ENCODE data around the gene SPAG17.

Gene SPAG17

DNA sequence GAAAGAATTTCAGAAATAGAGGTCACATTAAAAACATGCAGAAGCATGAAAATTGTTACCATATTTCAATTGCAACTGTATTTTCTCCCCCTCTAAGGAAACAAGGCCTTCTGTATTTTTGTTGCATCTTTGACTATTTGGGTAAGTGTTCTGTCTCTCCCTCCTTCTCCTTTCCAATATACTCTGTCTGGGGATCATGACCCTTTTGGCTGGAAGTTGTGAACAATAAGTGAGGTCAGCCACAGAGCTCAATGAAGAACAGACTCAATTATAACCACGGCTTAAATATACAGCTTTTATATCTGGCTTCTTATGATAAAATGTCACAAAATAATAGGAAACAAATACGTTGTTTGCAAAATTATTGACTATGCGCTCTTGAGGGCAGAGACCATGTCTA lies 47.1 kb downstream of the SPAG17 start:
- no peak for TF ChIP-seq RAD21 (IDR thresholded peaks at IDR 0.05; ENCODE audit: low read depth)
- no peak for TF ChIP-seq CEBPB (IDR thresholded peaks at IDR 0.05)
- no peak for TF ChIP-seq MAX (IDR thresholded peaks at IDR 0.05)
- TF ChIP-seq, protein P1, sequence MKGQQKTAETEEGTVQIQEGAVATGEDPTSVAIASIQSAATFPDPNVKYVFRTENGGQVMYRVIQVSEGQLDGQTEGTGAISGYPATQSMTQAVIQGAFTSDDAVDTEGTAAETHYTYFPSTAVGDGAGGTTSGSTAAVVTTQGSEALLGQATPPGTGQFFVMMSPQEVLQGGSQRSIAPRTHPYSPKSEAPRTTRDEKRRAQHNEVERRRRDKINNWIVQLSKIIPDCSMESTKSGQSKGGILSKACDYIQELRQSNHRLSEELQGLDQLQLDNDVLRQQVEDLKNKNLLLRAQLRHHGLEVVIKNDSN (IDR thresholded peaks at IDR 0.05) = no peak
- no peak for TF ChIP-seq TAF1 (IDR thresholded peaks at IDR 0.05; ENCODE audit: low read depth)
- TF ChIP-seq FOXM1 (IDR thresholded peaks at IDR 0.05; ENCODE audit: borderline replicate concordance, low read depth) = no peak
- no peak for TF ChIP-seq YY1 (IDR thresholded peaks at IDR 0.05; ENCODE audit: low read depth)
- TF ChIP-seq EP300 (IDR thresholded peaks at IDR 0.05; ENCODE audit: borderline replicate concordance) = no peak
- TF ChIP-seq TCF12 (IDR thresholded peaks at IDR 0.05; ENCODE audit: low read depth) = no peak
- no peak for TF ChIP-seq EGR1 (IDR thresholded peaks at IDR 0.05)
- no peak for TF ChIP-seq ZBTB7A (IDR thresholded peaks at IDR 0.05; ENCODE audit: low read depth)
- no peak for TF ChIP-seq CREB1 (IDR thresholded peaks at IDR 0.05; ENCODE audit: low read depth)
- no peak for TF ChIP-seq TEAD4 (IDR thresholded peaks at IDR 0.05)
- no peak for TF ChIP-seq NFIC (IDR thresholded peaks at IDR 0.05)
- TF ChIP-seq REST (IDR thresholded peaks at IDR 0.05; ENCODE audit: low read depth) = no peak

DNA sequence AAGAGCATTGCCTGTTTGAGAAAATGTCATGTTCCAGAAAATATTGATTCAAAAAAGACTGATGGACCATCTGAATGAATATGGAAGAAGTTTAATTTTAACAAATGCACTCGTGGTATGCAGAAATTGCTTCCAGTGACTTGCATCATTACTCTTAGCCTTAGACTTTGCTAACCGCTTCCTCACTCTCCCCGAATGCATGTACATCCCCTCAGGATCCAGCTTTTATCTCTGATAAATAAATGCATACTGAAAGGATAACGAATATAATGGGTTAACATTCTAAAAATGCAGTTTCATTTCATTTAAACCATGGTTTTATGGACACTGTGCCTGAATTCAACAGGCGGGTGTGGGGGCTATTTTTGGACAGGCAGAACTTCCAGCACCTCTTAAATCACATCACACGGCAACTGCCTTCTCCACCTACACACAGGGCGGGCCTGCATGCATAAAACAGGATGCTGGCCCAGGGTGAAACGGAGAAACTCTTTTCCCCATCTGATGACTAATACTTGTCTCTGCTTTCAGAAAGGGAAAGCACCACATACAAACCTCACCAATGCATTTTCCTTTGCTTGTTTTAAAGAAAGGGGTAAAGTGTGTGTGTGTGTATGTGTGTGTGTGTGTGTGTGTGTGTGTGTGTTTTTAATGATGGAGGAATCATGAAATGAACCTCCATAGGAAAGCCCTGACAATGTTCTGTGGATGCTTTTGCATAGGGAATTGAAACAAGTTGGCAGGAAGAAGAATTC lies 48.7 kb downstream of the SPAG17 start:
- TF ChIP-seq MAX (IDR thresholded peaks at IDR 0.05) = no peak
- no peak for TF ChIP-seq CEBPB (IDR thresholded peaks at IDR 0.05)
- TF ChIP-seq, protein P1 (IDR thresholded peaks at IDR 0.05) = no peak
- TF ChIP-seq FOXM1 (IDR thresholded peaks at IDR 0.05; ENCODE audit: borderline replicate concordance, low read depth) = no peak
- TF ChIP-seq NFIC (IDR thresholded peaks at IDR 0.05) = no peak
- TF ChIP-seq TAF1 (IDR thresholded peaks at IDR 0.05; ENCODE audit: low read depth) = no peak
- TF ChIP-seq EGR1 (IDR thresholded peaks at IDR 0.05) = no peak
- no peak for TF ChIP-seq EP300 (IDR thresholded peaks at IDR 0.05; ENCODE audit: borderline replicate concordance)
- TF ChIP-seq TCF12 (IDR thresholded peaks at IDR 0.05; ENCODE audit: low read depth) = no peak
- no peak for TF ChIP-seq YY1 (IDR thresholded peaks at IDR 0.05; ENCODE audit: low read depth)
- TF ChIP-seq REST (IDR thresholded peaks at IDR 0.05; ENCODE audit: low read depth) = no peak
- TF ChIP-seq CREB1 (IDR thresholded peaks at IDR 0.05; ENCODE audit: low read depth) = no peak
- TF ChIP-seq RAD21 (IDR thresholded peaks at IDR 0.05; ENCODE audit: low read depth) = no peak
- no peak for TF ChIP-seq ZBTB7A (IDR thresholded peaks at IDR 0.05; ENCODE audit: low read depth)
- TF ChIP-seq TEAD4 (IDR thresholded peaks at IDR 0.05) = no peak

GRCh38 chr1:118132000-118132399 lies 53.0 kb downstream of the SPAG17 start:
- no peak for TF ChIP-seq YY1 (IDR thresholded peaks at IDR 0.05; ENCODE audit: low read depth)
- no peak for TF ChIP-seq MAX (IDR thresholded peaks at IDR 0.05)
- TF ChIP-seq EGR1 (IDR thresholded peaks at IDR 0.05) = no peak
- TF ChIP-seq REST (IDR thresholded peaks at IDR 0.05; ENCODE audit: low read depth) = no peak
- no peak for TF ChIP-seq TCF12 (IDR thresholded peaks at IDR 0.05; ENCODE audit: low read depth)
- TF ChIP-seq TEAD4 (IDR thresholded peaks at IDR 0.05) = no peak
- TF ChIP-seq ZBTB7A (IDR thresholded peaks at IDR 0.05; ENCODE audit: low read depth) = no peak
- TF ChIP-seq CREB1 (IDR thresholded peaks at IDR 0.05; ENCODE audit: low read depth) = no peak
- TF ChIP-seq EP300 (IDR thresholded peaks at IDR 0.05; ENCODE audit: borderline replicate concordance) = no peak
- TF ChIP-seq CEBPB (IDR thresholded peaks at IDR 0.05) = no peak

- TF ChIP-seq TCF12 (IDR thresholded peaks at IDR 0.05; ENCODE audit: low read depth) = no peak
- TF ChIP-seq, protein P1 (IDR thresholded peaks at IDR 0.05) = no peak
- TF ChIP-seq TEAD4 (IDR thresholded peaks at IDR 0.05) = no peak
- no peak for TF ChIP-seq FOXM1 (IDR thresholded peaks at IDR 0.05; ENCODE audit: borderline replicate concordance, low read depth)
- no peak for TF ChIP-seq CREB1 (IDR thresholded peaks at IDR 0.05; ENCODE audit: low read depth)
- TF ChIP-seq YY1 (IDR thresholded peaks at IDR 0.05; ENCODE audit: low read depth) = no peak
- no peak for TF ChIP-seq EGR1 (IDR thresholded peaks at IDR 0.05)
- no peak for TF ChIP-seq CEBPB (IDR thresholded peaks at IDR 0.05)
Measured at GRCh38 chr1:118128761-118129160, 56.3 kb downstream of the SPAG17 start.

Data from Ishikawa (cell line).